ENCODE measurements around the gene LCOR. TPM values are rescaled to one million over a fixed set of nuclear protein-coding genes. Genes with fewer than 3 reads are reported as not detected.

Gene LCOR
- total RNA-seq, 2 donors from 2014 or later = 58.6 to 73.1 TPM

- intact Hi-C loops (cut with DNase I) = loop anchor here (10.0 kb wide), 1 partner anchor 273 kb away; no protein-coding TSS in a partner anchor
- H3K4me1 ChIP-seq = no peaks in the 10 kb centered on the region
- TF ChIP-seq CTCF (IDR thresholded peaks at IDR 0.05) = peak; percentile 89
- no peaks in the 10 kb centered on the region for H3K9me3 ChIP-seq
- H3K27ac ChIP-seq = no peak overlapping the region
- peak overlapping the region; percentile 52 to 68 for H3K9ac ChIP-seq (ENCODE audit: low read depth in 2 of 2, low read length in 2 of 2)
- no peaks in the 10 kb centered on the region for H3K36me3 ChIP-seq
- no peaks in the 10 kb centered on the region for H3K27me3 ChIP-seq
- DNase-seq = peak; percentile 89
- peak overlapping the region; percentile 37 for H3K4me3 ChIP-seq
Measured at GRCh38 chr10:97037365-97038361, 205.6 kb downstream of the LCOR start.

GRCh38 chr10:97038688-97039087 is 206.6 kb downstream of the LCOR start:
- H3K4me1 ChIP-seq = no peaks in the 10 kb centered on the region
- no peak overlapping the region for H3K9ac ChIP-seq (ENCODE audit: low read depth in 2 of 2, low read length in 2 of 2)
- no peak overlapping the region for H3K27ac ChIP-seq
- no peaks in the 10 kb centered on the region for H3K9me3 ChIP-seq
- H3K36me3 ChIP-seq = no peaks in the 10 kb centered on the region
- TF ChIP-seq CTCF (IDR thresholded peaks at IDR 0.05) = no peak
- no peaks in the 10 kb centered on the region for H3K27me3 ChIP-seq
- no peak for DNase-seq
- H3K4me3 ChIP-seq = no peak overlapping the region
- intact Hi-C loops (cut with DNase I) = loop anchor here (10.0 kb wide), 1 partner anchor 274 kb away; no protein-coding TSS in a partner anchor

DNA sequence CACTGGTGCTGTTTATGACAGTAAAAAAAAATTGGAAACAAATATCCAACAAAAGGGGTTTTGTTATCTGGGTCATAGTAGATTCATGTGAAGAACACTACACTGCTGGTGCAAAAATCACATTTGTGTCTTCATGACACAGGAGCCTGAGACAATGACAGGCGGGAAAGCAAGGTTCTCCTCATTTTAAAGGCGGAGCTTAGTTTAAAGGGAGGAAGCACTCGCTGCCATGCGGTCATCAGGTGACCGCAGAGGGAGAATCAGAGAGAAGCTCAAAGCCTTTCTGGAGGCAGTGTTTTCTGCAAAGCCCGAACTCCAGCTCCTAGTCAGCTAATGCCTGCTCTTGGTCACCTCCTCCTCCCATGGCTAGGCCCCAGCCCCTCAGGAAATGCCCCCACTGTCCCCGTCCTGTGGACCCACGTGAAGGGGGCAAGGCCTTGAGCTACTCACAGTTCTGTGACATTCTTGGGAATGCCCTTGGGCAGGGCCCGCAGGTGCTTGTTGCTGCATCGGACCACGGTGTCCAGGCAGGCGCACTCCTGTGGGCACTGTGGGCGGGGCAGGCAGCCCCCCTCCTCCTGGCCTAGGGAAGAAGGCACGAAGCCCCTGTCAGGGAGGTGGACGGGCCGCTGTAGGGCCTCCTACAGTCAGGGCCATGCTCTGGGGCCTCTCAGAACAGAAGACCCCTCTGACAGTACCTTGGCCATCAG is 207.6 kb downstream of the LCOR start:
- H3K36me3 ChIP-seq = no peaks in the 10 kb centered on the region
- no peaks in the 10 kb centered on the region for H3K9me3 ChIP-seq
- H3K27me3 ChIP-seq = no peaks in the 10 kb centered on the region
- no peak overlapping the region for H3K27ac ChIP-seq
- no peak overlapping the region for H3K4me3 ChIP-seq
- no peak overlapping the region for H3K9ac ChIP-seq (ENCODE audit: low read depth in 2 of 2, low read length in 2 of 2)
- DNase-seq = no peak
- no peaks in the 10 kb centered on the region for H3K4me1 ChIP-seq
- intact Hi-C loops (cut with DNase I) = loop anchor here (10.0 kb wide), 1 partner anchor 275 kb away; no protein-coding TSS in a partner anchor
- no peak for TF ChIP-seq CTCF (IDR thresholded peaks at IDR 0.05)

GRCh38 chr10:97040248-97040584 is 208.1 kb downstream of the LCOR start:
- H3K9me3 ChIP-seq = no peaks in the 10 kb centered on the region
- H3K27me3 ChIP-seq = no peaks in the 10 kb centered on the region
- H3K4me3 ChIP-seq = no peak overlapping the region
- intact Hi-C loops (cut with DNase I) = no loop called here
- no peaks in the 10 kb centered on the region for H3K4me1 ChIP-seq
- no peak for TF ChIP-seq CTCF (IDR thresholded peaks at IDR 0.05)
- DNase-seq = no peak
- no peak overlapping the region for H3K27ac ChIP-seq
- no peak overlapping the region for H3K9ac ChIP-seq (ENCODE audit: low read depth in 2 of 2, low read length in 2 of 2)
- no peaks in the 10 kb centered on the region for H3K36me3 ChIP-seq

DNA sequence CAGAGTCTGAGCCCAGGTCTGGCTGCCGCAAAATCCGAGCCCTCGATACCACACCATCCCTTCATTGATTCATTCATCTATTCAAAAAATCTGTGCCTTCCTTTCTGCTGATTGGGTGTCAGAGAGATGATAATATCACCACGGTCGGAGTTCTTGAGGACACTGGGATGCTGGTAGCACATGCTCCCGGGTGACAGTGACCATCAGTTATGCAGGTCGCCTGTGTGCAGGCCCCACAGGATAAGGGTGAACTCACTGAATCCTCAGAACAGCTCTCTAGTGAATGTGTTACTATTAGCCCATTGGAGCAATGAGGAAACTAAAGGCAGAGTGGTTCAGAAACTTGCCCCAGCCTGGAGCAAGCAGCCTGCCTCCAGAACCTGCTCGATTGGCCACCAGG is 208.6 kb downstream of the LCOR start:
- H3K36me3 ChIP-seq = no peaks in the 10 kb centered on the region
- intact Hi-C loops (cut with DNase I) = no loop called here
- H3K4me1 ChIP-seq = no peaks in the 10 kb centered on the region
- no peak for TF ChIP-seq CTCF (IDR thresholded peaks at IDR 0.05)
- no peaks in the 10 kb centered on the region for H3K9me3 ChIP-seq
- no peaks in the 10 kb centered on the region for H3K27me3 ChIP-seq
- H3K9ac ChIP-seq (ENCODE audit: low read depth in 2 of 2, low read length in 2 of 2) = no peak overlapping the region
- DNase-seq = no peak
- no peak overlapping the region for H3K4me3 ChIP-seq
- no peak overlapping the region for H3K27ac ChIP-seq

Measured in colonic mucosa (tissue), 4 donors.